Subcutaneous adipose tissue (tissue), 4 donors: ENCODE results near the gene MRPL22. TPM values are rescaled to one million over a fixed set of nuclear protein-coding genes. Genes with fewer than 3 reads are reported as not detected.

Experiments used
- total RNA-seq, 4 donors: library from RNA; depleted of rRNA; stranded (reverse); fragments of >200 nt; gene quantifications; one replicate each; pipeline ENCODE4 v1.1.0, GENCODE V29; 2016
- TF ChIP-seq, protein P1 (sequence below): fragments of 450-650 bp; IDR thresholded peaks from one replicate; pipeline ENCODE4 v1.5.1; 2016; ENCODE audit warnings: low read depth, mild to moderate bottlenecking, control low read depth, antibody characterized with exemption, moderate library complexity

Gene MRPL22
- total RNA-seq, 4 donors from 2014 or later, result 13.4 to 34.6 (median 19.2) TPM

DNA sequence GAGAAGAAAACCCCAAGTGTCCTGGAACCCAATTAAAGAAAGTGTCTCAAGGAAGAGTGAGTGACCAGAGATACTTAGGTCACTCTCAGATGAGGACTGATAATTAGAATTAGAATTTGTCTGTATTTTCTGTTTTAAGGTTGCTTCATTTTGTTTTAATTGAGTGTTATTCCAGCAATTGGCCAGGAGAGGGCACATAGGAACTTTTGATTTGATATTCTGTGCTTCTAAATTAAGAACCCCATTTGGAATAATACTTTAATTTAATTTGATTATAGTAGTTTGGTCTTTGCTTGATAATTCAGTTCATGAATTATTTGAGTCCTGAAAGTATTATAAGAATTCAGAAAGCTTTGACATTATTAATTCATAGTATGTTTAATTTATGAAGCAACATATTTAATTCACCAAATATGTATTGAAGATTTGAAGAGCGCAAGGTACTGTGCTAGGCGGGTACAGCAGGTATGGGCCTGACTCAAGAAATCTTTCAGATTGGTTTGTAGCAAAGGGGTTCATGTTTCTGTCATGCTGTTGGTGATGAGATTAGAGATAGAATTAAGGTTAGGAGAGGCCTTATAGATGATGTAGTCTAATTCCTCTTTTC, 4.9 kb downstream of the MRPL22 start:
- TF ChIP-seq, protein P1, sequence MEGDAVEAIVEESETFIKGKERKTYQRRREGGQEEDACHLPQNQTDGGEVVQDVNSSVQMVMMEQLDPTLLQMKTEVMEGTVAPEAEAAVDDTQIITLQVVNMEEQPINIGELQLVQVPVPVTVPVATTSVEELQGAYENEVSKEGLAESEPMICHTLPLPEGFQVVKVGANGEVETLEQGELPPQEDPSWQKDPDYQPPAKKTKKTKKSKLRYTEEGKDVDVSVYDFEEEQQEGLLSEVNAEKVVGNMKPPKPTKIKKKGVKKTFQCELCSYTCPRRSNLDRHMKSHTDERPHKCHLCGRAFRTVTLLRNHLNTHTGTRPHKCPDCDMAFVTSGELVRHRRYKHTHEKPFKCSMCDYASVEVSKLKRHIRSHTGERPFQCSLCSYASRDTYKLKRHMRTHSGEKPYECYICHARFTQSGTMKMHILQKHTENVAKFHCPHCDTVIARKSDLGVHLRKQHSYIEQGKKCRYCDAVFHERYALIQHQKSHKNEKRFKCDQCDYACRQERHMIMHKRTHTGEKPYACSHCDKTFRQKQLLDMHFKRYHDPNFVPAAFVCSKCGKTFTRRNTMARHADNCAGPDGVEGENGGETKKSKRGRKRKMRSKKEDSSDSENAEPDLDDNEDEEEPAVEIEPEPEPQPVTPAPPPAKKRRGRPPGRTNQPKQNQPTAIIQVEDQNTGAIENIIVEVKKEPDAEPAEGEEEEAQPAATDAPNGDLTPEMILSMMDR, result no peak

- TF ChIP-seq, protein P1, result no peak
Observed at GRCh38 chr5:154947778-154948177, 6.9 kb downstream of the MRPL22 start.

DNA sequence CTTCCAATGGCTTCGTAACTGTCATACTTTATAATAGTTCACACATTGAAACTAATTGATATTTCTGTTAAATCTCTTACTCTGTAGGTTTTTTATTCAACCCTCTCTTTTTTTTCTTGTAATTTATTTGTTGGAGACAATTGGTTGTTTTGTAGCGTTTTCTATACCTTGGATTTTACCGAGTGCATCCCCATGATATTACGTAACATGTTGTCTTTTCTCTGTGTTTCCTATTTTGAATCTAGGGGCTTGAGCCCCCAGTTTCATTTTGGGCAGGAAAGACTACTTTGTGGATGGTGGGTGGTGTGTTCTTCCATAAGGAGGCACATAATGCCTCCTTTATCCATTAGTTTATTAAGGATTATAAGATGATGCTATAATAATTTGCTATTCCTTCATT, 7.4 kb downstream of the MRPL22 start:
- TF ChIP-seq, protein P1, result no peak

- TF ChIP-seq, protein P1, result no peak
Observed at GRCh38 chr5:154949781-154950180, 8.9 kb downstream of the MRPL22 start.

- TF ChIP-seq, protein P1, result no peak
Observed at GRCh38 chr5:154956712-154957111, 15.8 kb downstream of the MRPL22 start.

DNA sequence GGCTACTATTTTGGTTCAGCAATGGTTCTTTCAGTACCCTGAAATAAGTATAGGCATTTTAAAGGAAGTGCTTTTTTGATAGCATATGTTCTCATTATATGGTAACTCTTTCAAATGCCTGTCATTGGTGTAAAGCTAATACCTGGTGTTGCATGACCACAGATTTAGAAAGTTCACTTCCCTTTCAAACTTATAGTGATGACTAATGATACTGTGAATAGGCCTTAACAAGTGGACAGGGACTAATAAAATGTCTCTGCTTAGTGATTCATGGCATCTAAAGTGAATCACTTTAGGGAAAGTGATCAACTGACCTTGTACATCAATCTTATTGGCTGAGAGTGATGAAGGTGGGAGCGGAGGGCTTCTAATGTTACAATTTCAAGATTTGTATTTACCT, 21.6 kb downstream of the MRPL22 start:
- TF ChIP-seq, protein P1, result no peak

DNA sequence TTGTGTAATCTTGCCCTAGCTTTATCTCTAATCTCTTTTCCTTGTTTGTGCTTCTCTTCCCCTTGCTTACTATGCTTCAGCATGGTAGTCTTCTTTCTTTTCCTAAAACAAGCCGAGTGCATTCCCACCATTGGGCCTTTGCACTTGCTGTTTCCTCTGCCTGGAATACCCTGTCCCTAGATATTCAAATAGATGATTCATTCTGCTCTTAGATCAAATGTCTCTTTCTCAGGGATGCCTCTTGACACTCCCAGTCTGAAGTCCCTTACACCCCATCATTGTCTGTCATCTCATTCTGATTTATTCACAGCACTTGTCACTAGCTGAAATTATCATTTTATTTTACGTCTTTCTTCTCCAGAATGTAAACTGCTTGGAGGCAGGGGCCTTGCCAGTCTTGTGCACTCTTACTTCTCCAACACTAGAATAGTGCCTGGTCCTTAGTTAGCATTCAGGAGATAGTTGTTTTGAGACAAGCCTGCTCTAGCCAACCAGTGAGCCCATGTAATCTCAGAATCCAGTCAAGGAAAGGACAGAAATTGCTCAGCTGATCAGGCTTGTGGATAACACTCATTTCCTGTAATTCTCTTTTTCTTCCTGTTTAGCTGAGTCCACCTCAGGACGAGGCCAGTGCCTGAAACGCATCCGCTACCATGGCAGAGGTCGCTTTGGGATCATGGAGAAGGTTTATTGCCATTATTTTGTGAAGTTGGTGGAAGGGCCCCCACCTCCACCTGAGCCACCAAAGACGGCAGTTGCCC, 25.4 kb downstream of the MRPL22 start:
- TF ChIP-seq, protein P1, result no peak
